GM23338 (cell line): Measurements from ENCODE around the gene PAX4. TPM values are rescaled to one million over a fixed set of nuclear protein-coding genes. Genes with fewer than 3 reads are reported as not detected.

Experiments used
- ATAC-seq: fragments of 200-7000 bp; cut with Tn5 transposase; 3 replicates; pipeline ENCODE4 v1.9.1; 2020
- DNase-seq: peaks from one replicate; pipeline ENCODE4 v3.0.0-alpha.2; 2015; ENCODE audit warnings: low spot score
- H2AFZ ChIP-seq: fragments of 200-600 bp; sonication (generic); 2 replicates; pipeline ENCODE4 v1.8.0; 2016; ENCODE audit warnings: antibody characterized with exemption, mild to moderate bottlenecking, moderate library complexity
- H3F3A ChIP-seq: fragments of 200-600 bp; sonication (generic); replicated peaks from 2 replicates; pipeline ENCODE4 v1.8.0; 2017; ENCODE audit warnings: antibody characterized with exemption, mixed run types, low read depth
- H3K27ac ChIP-seq: fragments of 200-600 bp; sonication (generic); 2 replicates; pipeline ENCODE4 v1.6.1; 2016; ENCODE audit warnings: low read depth
- H3K27me3 ChIP-seq: fragments of 200-600 bp; sonication (generic); 2 replicates; pipeline ENCODE4 v1.8.0; 2016; ENCODE audit warnings: mild to moderate bottlenecking, mixed run types, moderate library complexity; ENCODE audit not compliant: insufficient read depth
- H3K36me3 ChIP-seq: fragments of 200-600 bp; sonication (generic); 2 replicates; pipeline ENCODE4 v1.8.0; 2016; ENCODE audit warnings: mild to moderate bottlenecking; ENCODE audit not compliant: insufficient read depth
- H3K4me1 ChIP-seq: fragments of 200-600 bp; sonication (generic); 2 replicates; pipeline ENCODE4 v1.8.0; 2016; ENCODE audit warnings: mild to moderate bottlenecking, moderate library complexity; ENCODE audit not compliant: insufficient read depth
- H3K4me2 ChIP-seq: fragments of 200-600 bp; sonication (generic); 2 replicates; pipeline ENCODE4 v1.7.1; 2017; ENCODE audit warnings: mixed run types
- H3K4me3 ChIP-seq: fragments of 200-600 bp; sonication (generic); 2 replicates; pipeline ENCODE4 v1.6.1; 2016; ENCODE audit warnings: mixed run types
- H3K79me2 ChIP-seq: fragments of 200-600 bp; sonication (generic); replicated peaks from 2 replicates; pipeline ENCODE4 v1.8.0; 2017; ENCODE audit warnings: mild to moderate bottlenecking; ENCODE audit not compliant: insufficient read depth
- H3K9me2 ChIP-seq: fragments of 200-600 bp; sonication (generic); 2 replicates; pipeline ENCODE4 v1.8.0; 2017; ENCODE audit not compliant: insufficient read depth
- H4K20me1 ChIP-seq: fragments of 200-600 bp; sonication (generic); replicated peaks from 2 replicates; pipeline ENCODE4 v1.8.0; 2017; ENCODE audit warnings: mild to moderate bottlenecking; ENCODE audit not compliant: insufficient read depth
- H3K27ac Mint-ChIP-seq: 2 replicates; pipeline ENCODE4 v1.8.0; 2020; ENCODE audit warnings: inconsistent platforms, mild to moderate bottlenecking, moderate library complexity, mixed read lengths
- H3K27me3 Mint-ChIP-seq: 3 replicates; pipeline ENCODE4 v1.8.0; 2022; ENCODE audit warnings: low read depth, mild to moderate bottlenecking, moderate library complexity, mixed read lengths, inconsistent platforms; ENCODE audit not compliant: insufficient read depth, poor library complexity
- H3K36me3 Mint-ChIP-seq: 3 replicates; pipeline ENCODE4 v1.8.0; 2021; ENCODE audit warnings: low read depth, mild to moderate bottlenecking, inconsistent platforms, moderate library complexity, mixed read lengths
- H3K4me1 Mint-ChIP-seq: 3 replicates; pipeline ENCODE4 v1.8.0; 2020; ENCODE audit warnings: mild to moderate bottlenecking, inconsistent platforms, mixed read lengths
- H3K4me3 Mint-ChIP-seq: 3 replicates; pipeline ENCODE4 v1.8.0; 2021; ENCODE audit warnings: moderate library complexity, mild to moderate bottlenecking, inconsistent platforms, mixed read lengths
- H3K9me3 Mint-ChIP-seq: 3 replicates; pipeline ENCODE4 v1.8.0; 2020; ENCODE audit warnings: moderate library complexity, mild to moderate bottlenecking, inconsistent platforms, mixed read lengths
- CREB1 ChIP-seq: fragments of 250-450 bp; sonication (Bioruptor Pico); IDR thresholded peaks from 2 replicates; pipeline ENCODE4 v1.5.0; 2020; ENCODE audit warnings: low read depth, mild to moderate bottlenecking, moderate library complexity
- ETS1 ChIP-seq: IDR thresholded peaks from 2 replicates; pipeline ENCODE4 v1.6.1; 2016; ENCODE audit warnings: antibody characterized with exemption
- EZH2 ChIP-seq: fragments of 200-600 bp; sonication (generic); IDR thresholded peaks from one replicate; pipeline ENCODE4 v1.8.0; 2017; ENCODE audit warnings: antibody characterized with exemption, mild to moderate bottlenecking, low read depth; ENCODE audit not compliant: unreplicated experiment
- EZH2phosphoT487 ChIP-seq: fragments of 200-600 bp; sonication (generic); IDR thresholded peaks from one replicate; pipeline ENCODE4 v1.8.1; 2018; ENCODE audit warnings: antibody characterized with exemption; ENCODE audit not compliant: unreplicated experiment
- JUNB ChIP-seq: IDR thresholded peaks from one replicate; pipeline ENCODE4 v1.6.1; 2016; ENCODE audit warnings: antibody characterized with exemption; ENCODE audit not compliant: unreplicated experiment
- NANOG ChIP-seq: IDR thresholded peaks from 2 replicates; pipeline ENCODE4 v1.6.1; 2016; ENCODE audit warnings: antibody characterized with exemption, borderline replicate concordance
- POLR2AphosphoS5 ChIP-seq: IDR thresholded peaks from 2 replicates; pipeline ENCODE4 v1.6.1; 2016; ENCODE audit warnings: antibody characterized with exemption, low read depth
- REST ChIP-seq: IDR thresholded peaks from one replicate; pipeline ENCODE4 v1.6.1; 2018; ENCODE audit warnings: antibody characterized with exemption; ENCODE audit not compliant: unreplicated experiment
- STAT1 ChIP-seq: IDR thresholded peaks from one replicate; pipeline ENCODE4 v1.6.1; 2016; ENCODE audit warnings: antibody characterized with exemption; ENCODE audit not compliant: unreplicated experiment
- ZNF114 ChIP-seq: fragments of 250-450 bp; sonication (Bioruptor Pico); IDR thresholded peaks from 2 replicates; pipeline ENCODE4 v1.5.0; 2020; ENCODE audit warnings: mild to moderate bottlenecking, moderate library complexity
- ZNF331 ChIP-seq: fragments of 250-450 bp; sonication (Bioruptor Pico); IDR thresholded peaks from 2 replicates; pipeline ENCODE4 v1.5.0; 2020; ENCODE audit warnings: low read depth, mild to moderate bottlenecking, moderate library complexity
- polyA plus RNA-seq: library from polyadenylated mRNA; unstranded; fragments of >200 nt; fragmentation: Nextera tagmentation; extraction: Ambion mirVana; gene quantifications from 2 replicates; pipeline ENCODE4 v1.2.1, GENCODE V29; 2016
- total RNA-seq: library from RNA; depleted of rRNA; stranded (reverse); fragments of >200 nt; shearing (Covaris generic); gene quantifications from 2 replicates; pipeline ENCODE4 v1.2.3, GENCODE V29; 2014
- TF ChIP-seq, protein P1 (sequence below), 2 experiments: fragments of 200-600 bp in 1 of 2; sonication (generic) in 1 of 2; conservative IDR thresholded peaks; 2 replicates each; pipeline versions ENCODE4 v1.5.1 to v1.6.1; 2016 to 2017; ENCODE audit warnings: antibody characterized with exemption in 2 of 2, low read depth in 2 of 2, mild to moderate bottlenecking in 2 of 2, moderate library complexity in 1 of 2
- TF ChIP-seq, protein P2 (sequence below): fragments of 250-450 bp; sonication (Bioruptor Pico); IDR thresholded peaks from 2 replicates; pipeline ENCODE4 v1.5.0; 2020; ENCODE audit warnings: mild to moderate bottlenecking, moderate library complexity

Gene PAX4
- total and polyA plus RNA-seq, 2 experiments from 2014 or later = not detected

DNA sequence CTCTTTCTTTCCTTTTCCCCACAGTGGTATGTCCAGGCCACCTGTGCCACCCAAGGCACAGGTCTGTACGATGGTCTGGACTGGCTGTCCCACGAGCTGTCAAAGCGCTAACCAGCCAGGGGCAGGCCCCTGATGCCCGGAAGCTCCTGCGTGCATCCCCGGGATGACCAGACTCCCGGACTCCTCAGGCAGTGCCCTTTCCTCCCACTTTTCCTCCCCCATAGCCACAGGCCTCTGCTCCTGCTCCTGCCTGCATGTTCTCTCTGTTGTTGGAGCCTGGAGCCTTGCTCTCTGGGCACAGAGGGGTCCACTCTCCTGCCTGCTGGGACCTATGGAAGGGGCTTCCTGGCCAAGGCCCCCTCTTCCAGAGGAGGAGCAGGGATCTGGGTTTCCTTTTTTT, 26.8 kb downstream of the PAX4 start:
- Histone ChIP-seq H3K79me2 (peaks cover 12% of the 10 kb centered on the region), H3K27me3 (peaks cover 17% of the 10 kb centered on the region), H3K36me3 (peaks cover 10% of the 10 kb centered on the region), H3K4me1 (peaks cover 15% of the 10 kb centered on the region), H3K27ac (no peak overlapping the region), H3K9me2 (no peaks in the 10 kb centered on the region), H3K4me2 (no peak overlapping the region), H4K20me1 (peaks cover 12% of the 10 kb centered on the region), H2AFZ (no peak overlapping the region), H3K4me3 (no peak overlapping the region), H3F3A (peaks cover 4% of the 10 kb centered on the region)
- Mint-ChIP-seq H3K9me3 (no peaks in the 10 kb centered on the region; the same call in 2 of the 3 replicates), H3K4me1 (peaks cover 15% of the 10 kb centered on the region), H3K4me3 (no peak overlapping the region), H3K36me3 (peaks cover 26% of the 10 kb centered on the region), H3K27me3 (peaks cover 28% of the 10 kb centered on the region), H3K27ac (no peak overlapping the region)
- no peak for ATAC-seq
- TF ChIP-seq, protein P1, sequence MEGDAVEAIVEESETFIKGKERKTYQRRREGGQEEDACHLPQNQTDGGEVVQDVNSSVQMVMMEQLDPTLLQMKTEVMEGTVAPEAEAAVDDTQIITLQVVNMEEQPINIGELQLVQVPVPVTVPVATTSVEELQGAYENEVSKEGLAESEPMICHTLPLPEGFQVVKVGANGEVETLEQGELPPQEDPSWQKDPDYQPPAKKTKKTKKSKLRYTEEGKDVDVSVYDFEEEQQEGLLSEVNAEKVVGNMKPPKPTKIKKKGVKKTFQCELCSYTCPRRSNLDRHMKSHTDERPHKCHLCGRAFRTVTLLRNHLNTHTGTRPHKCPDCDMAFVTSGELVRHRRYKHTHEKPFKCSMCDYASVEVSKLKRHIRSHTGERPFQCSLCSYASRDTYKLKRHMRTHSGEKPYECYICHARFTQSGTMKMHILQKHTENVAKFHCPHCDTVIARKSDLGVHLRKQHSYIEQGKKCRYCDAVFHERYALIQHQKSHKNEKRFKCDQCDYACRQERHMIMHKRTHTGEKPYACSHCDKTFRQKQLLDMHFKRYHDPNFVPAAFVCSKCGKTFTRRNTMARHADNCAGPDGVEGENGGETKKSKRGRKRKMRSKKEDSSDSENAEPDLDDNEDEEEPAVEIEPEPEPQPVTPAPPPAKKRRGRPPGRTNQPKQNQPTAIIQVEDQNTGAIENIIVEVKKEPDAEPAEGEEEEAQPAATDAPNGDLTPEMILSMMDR (conservative IDR thresholded peaks at IDR 0.05; ENCODE audit: low read depth in 2 of 2) = no peak
- TF ChIP-seq EZH2 = no peak
- TF ChIP-seq NANOG = no peak
- TF ChIP-seq ETS1 = no peak
- TF ChIP-seq POLR2AphosphoS5 = no peak
- no peak for TF ChIP-seq ZNF331 (CRISPR knock-in tag)
- no peak for TF ChIP-seq REST
- TF ChIP-seq EZH2phosphoT487 = no peak
- TF ChIP-seq, protein P2, sequence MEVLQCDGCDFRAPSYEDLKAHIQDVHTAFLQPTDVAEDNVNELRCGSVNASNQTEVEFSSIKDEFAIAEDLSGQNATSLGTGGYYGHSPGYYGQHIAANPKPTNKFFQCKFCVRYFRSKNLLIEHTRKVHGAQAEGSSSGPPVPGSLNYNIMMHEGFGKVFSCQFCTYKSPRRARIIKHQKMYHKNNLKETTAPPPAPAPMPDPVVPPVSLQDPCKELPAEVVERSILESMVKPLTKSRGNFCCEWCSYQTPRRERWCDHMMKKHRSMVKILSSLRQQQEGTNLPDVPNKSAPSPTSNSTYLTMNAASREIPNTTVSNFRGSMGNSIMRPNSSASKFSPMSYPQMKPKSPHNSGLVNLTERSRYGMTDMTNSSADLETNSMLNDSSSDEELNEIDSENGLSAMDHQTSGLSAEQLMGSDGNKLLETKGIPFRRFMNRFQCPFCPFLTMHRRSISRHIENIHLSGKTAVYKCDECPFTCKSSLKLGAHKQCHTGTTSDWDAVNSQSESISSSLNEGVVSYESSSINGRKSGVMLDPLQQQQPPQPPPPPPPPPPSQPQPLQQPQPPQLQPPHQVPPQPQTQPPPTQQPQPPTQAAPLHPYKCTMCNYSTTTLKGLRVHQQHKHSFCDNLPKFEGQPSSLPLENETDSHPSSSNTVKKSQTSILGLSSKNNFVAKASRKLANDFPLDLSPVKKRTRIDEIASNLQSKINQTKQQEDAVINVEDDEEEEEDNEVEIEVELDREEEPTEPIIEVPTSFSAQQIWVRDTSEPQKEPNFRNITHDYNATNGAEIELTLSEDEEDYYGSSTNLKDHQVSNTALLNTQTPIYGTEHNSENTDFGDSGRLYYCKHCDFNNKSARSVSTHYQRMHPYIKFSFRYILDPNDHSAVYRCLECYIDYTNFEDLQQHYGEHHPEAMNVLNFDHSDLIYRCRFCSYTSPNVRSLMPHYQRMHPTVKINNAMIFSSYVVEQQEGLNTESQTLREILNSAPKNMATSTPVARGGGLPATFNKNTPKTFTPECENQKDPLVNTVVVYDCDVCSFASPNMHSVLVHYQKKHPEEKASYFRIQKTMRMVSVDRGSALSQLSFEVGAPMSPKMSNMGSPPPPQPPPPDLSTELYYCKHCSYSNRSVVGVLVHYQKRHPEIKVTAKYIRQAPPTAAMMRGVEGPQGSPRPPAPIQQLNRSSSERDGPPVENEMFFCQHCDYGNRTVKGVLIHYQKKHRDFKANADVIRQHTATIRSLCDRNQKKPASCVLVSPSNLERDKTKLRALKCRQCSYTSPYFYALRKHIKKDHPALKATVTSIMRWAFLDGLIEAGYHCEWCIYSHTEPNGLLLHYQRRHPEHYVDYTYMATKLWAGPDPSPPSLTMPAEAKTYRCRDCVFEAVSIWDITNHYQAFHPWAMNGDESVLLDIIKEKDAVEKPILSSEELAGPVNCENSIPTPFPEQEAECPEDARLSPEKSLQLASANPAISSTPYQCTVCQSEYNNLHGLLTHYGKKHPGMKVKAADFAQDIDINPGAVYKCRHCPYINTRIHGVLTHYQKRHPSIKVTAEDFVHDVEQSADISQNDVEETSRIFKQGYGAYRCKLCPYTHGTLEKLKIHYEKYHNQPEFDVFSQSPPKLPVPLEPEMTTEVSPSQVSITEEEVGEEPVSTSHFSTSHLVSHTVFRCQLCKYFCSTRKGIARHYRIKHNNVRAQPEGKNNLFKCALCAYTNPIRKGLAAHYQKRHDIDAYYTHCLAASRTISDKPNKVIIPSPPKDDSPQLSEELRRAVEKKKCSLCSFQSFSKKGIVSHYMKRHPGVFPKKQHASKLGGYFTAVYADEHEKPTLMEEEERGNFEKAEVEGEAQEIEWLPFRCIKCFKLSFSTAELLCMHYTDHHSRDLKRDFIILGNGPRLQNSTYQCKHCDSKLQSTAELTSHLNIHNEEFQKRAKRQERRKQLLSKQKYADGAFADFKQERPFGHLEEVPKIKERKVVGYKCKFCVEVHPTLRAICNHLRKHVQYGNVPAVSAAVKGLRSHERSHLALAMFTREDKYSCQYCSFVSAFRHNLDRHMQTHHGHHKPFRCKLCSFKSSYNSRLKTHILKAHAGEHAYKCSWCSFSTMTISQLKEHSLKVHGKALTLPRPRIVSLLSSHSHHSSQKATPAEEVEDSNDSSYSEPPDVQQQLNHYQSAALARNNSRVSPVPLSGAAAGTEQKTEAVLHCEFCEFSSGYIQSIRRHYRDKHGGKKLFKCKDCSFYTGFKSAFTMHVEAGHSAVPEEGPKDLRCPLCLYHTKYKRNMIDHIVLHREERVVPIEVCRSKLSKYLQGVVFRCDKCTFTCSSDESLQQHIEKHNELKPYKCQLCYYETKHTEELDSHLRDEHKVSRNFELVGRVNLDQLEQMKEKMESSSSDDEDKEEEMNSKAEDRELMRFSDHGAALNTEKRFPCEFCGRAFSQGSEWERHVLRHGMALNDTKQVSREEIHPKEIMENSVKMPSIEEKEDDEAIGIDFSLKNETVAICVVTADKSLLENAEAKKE (CRISPR knock-in tag) = no peak
- TF ChIP-seq JUNB = no peak
- TF ChIP-seq ZNF114 (CRISPR knock-in tag) = no peak
- no peak for TF ChIP-seq STAT1
- TF ChIP-seq CREB1 (CRISPR knock-in tag) = no peak
- no peak for DNase-seq
